ENCODE data around the gene EHD1. TPM values are rescaled to one million over a fixed set of nuclear protein-coding genes. Genes with fewer than 3 reads are reported as not detected.

Gene EHD1
- total RNA-seq, 6 donors from 2014 or later, result 43.0 to 167 (median 103) TPM

- no peak overlapping the region for H3K4me3 ChIP-seq
- no peaks in the 10 kb centered on the region for H3K27me3 ChIP-seq
- peaks cover 14 to 69% (median 51%) of the 10 kb centered on the region in 4 donors for H3K36me3 ChIP-seq
- peaks cover 8 to 17% (median 11%) of the 10 kb centered on the region in 4 donors for H3K4me1 ChIP-seq
- TF ChIP-seq POLR2AphosphoS5 (IDR thresholded peaks at IDR 0.05), result no peak
- TF ChIP-seq CTCF (IDR thresholded peaks at IDR 0.05), result no peak
- no peak for TF ChIP-seq EP300 (IDR thresholded peaks at IDR 0.05)
- DNase-seq, result peak in 1 of 2 donors; percentile 56
- 92 to 100% methylated on average over 1 to 11 of the region's 14 CpGs for WGBS, 2 donors
- no peaks in the 10 kb centered on the region for H3K9me3 ChIP-seq
- no peak for ATAC-seq (ENCODE audit: low FRiP score in 2 of 2)
- no peak overlapping the region for H3K27ac ChIP-seq
Observed at GRCh38 chr11:64896448-64897022, 18.1 kb upstream of the EHD1 start.

- H3K4me1 ChIP-seq, result peaks cover 8 to 17% (median 11%) of the 10 kb centered on the region in 4 donors
- DNase-seq (peak in 1 of 2 donors; percentile 76), ATAC-seq (ENCODE audit: low FRiP score in 2 of 2) (no peak)
- H3K36me3 ChIP-seq, result peaks cover 13 to 53% (median 38%) of the 10 kb centered on the region in 4 donors
- H3K27ac ChIP-seq, result no peak overlapping the region
- H3K4me3 ChIP-seq, result no peak overlapping the region
- no peaks in the 10 kb centered on the region for H3K27me3 ChIP-seq
- 85% methylated on average over 32 of the region's 39 CpGs; no CpG with 5 or more reads in 1 of the 2 donors for WGBS, 2 donors
- H3K9me3 ChIP-seq, result no peaks in the 10 kb centered on the region
- TF ChIP-seq CTCF (IDR thresholded peaks at IDR 0.05) (no peak), EP300 (IDR thresholded peaks at IDR 0.05) (no peak), POLR2A (IDR thresholded peaks at IDR 0.05) (no peak), POLR2AphosphoS5 (IDR thresholded peaks at IDR 0.05) (no peak)
Observed at GRCh38 chr11:64894812-64895452, 16.5 kb upstream of the EHD1 start.

- H3K27me3 ChIP-seq, result no peaks in the 10 kb centered on the region
- peak overlapping the region in 1 of 4 donors; percentile 7 for H3K27ac ChIP-seq
- no peak overlapping the region for H3K4me3 ChIP-seq
- TF ChIP-seq CTCF (IDR thresholded peaks at IDR 0.05) (peak; percentile 90 to 95 (median 93)), POLR2A (IDR thresholded peaks at IDR 0.05) (no peak), EP300 (IDR thresholded peaks at IDR 0.05) (no peak), POLR2AphosphoS5 (IDR thresholded peaks at IDR 0.05) (no peak)
- WGBS, 2 donors, result 43 to 56% methylated on average over 12 of the region's 14 CpGs
- peaks cover 8 to 17% (median 11%) of the 10 kb centered on the region in 4 donors for H3K4me1 ChIP-seq
- H3K9me3 ChIP-seq, result no peaks in the 10 kb centered on the region
- ATAC-seq (ENCODE audit: low FRiP score in 2 of 2) (peak; percentile 82 to 86), DNase-seq (peak; percentile 87)
- peaks cover 11 to 47% (median 34%) of the 10 kb centered on the region in 4 donors for H3K36me3 ChIP-seq
Observed at GRCh38 chr11:64894070-64894811, 15.8 kb upstream of the EHD1 start.

- Histone ChIP-seq H3K4me3 (peak overlapping the region in 1 of 4 donors; percentile 18), H3K27me3 (no peaks in the 10 kb centered on the region), H3K27ac (peak overlapping the region in 1 of 4 donors; percentile 7), H3K36me3 (peaks cover 5 to 38% (median 28%) of the 10 kb centered on the region in 4 donors), H3K9me3 (no peaks in the 10 kb centered on the region), H3K4me1 (peaks cover 9 to 21% (median 11%) of the 10 kb centered on the region in 4 donors)
- ATAC-seq (ENCODE audit: low FRiP score in 2 of 2) (no peak), DNase-seq (peak in 1 of 2 donors; percentile 58)
- 66 to 75% methylated on average over 7 to 24 of the region's 25 CpGs for WGBS, 2 donors
- TF ChIP-seq CTCF (IDR thresholded peaks at IDR 0.05), result no peak
- TF ChIP-seq POLR2A (IDR thresholded peaks at IDR 0.05), result no peak
- TF ChIP-seq POLR2AphosphoS5 (IDR thresholded peaks at IDR 0.05), result no peak
- TF ChIP-seq EP300 (IDR thresholded peaks at IDR 0.05), result no peak
Observed at GRCh38 chr11:64893194-64894069, 15.0 kb upstream of the EHD1 start.

Measured in upper lobe of left lung (tissue), 6 donors.